HG02798 (cell line): Measurements from ENCODE around the gene GASK1A.

Experiments
- ATAC-seq: cut with Tn5 transposase; IDR thresholded peaks from one replicate; pipeline ENCODE4 v1.9.1; 2021; ENCODE audit warnings: mild to moderate bottlenecking; ENCODE audit not compliant: unreplicated experiment, poor library complexity

Gene GASK1A

GRCh38 chr3:43079536-43080332 lies 100.6 kb downstream of the GASK1A start:
- no peak for ATAC-seq

- ATAC-seq, result no peak
Observed at GRCh38 chr3:43080726-43081568, 101.8 kb downstream of the GASK1A start.

DNA sequence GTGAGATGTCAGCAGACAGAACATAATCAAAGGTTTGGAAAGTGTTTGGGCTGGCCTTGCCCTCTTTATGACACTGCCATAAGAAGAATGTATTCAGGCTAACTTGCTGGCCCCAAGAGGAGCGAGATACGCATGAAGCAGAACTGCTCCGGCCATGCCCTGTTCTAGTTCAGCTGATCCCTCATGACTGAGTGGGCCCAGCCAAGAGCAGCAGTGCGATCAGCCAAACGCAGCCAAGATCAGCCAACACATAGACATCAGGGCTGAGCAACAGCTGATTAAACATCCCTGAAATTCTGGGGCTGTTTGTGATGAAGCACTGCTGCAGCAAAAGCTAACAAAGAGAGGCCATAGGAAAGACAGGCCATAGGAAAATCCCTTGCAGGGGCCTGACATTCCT lies 102.7 kb downstream of the GASK1A start:
- ATAC-seq, result no peak

- ATAC-seq, result no peak
Observed at GRCh38 chr3:43082457-43082856, 103.3 kb downstream of the GASK1A start.

- no peak for ATAC-seq
Observed at GRCh38 chr3:43086460-43087165, 107.5 kb downstream of the GASK1A start.

- ATAC-seq, result no peak
Observed at GRCh38 chr3:43087249-43087776, 108.2 kb downstream of the GASK1A start.

- ATAC-seq, result no peak
Observed at GRCh38 chr3:43089081-43089480, 110.0 kb downstream of the GASK1A start.

GRCh38 chr3:43090238-43090637 lies 111.1 kb downstream of the GASK1A start:
- ATAC-seq, result no peak

- ATAC-seq, result no peak
Observed at GRCh38 chr3:43091481-43091880, 112.4 kb downstream of the GASK1A start.

DNA sequence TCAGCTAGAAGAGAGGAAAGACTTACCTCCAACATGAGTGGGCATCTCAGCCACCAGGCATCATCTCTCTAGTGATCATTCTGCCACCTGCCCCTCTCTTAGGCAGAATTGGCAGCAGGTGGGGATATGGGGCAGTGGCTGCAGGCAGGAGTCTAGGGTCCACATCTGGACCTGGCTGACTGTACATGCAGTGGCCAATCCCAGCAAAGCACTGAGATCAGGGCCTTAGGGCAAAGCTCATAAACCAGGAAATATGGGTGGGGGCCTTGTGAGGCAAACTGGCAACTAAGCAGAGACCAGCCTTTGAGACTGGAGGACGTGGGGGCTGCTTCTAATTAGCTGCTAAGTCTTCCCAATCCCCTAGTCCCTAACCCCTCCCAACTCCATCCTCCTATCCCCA lies 113.9 kb downstream of the GASK1A start:
- ATAC-seq, result no peak

- no peak for ATAC-seq
Observed at GRCh38 chr3:43093974-43094373, 114.9 kb downstream of the GASK1A start.

DNA sequence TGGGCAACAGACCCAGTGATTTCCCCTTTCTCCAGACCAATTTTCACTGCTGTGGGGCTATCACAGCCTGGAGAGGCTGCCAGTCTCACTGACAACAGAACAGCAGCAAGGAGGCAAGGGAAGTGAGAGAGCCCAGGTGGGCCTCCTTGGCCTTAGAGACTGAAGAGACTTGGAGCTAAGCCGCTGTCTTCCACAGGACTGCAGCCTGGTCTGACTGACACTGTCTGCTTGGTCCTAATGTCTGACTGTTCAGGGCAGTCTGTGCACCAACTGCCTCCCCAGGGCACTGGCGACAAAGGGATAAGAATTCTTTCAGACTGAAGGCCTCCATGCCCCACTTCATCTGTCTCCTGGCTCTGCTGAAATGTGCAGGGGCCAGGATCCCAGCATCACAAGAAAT lies 115.3 kb downstream of the GASK1A start:
- ATAC-seq, result no peak

DNA sequence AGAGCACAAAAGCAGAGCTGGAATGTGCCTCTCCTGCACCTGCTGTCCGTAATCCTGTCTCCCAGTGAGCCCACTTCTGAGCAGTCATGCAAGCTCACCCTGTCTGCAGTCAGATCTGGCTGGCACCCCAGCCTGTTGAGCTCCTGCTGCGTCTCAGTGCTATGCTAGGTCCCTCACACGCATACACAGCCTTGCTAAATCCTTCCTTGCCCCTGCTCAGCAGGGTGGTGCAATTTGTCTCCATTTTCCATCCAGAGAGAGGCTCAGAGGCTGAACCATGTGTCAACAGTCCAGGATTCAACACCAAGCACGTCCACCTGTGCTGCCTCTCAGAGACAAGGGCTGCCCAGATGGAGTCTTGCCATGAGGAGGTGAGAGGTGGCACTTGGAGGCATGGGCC lies 115.7 kb downstream of the GASK1A start:
- no peak for ATAC-seq

GRCh38 chr3:43095370-43095769 lies 116.3 kb downstream of the GASK1A start:
- ATAC-seq, result no peak

- no peak for ATAC-seq
Observed at GRCh38 chr3:43096761-43097160, 117.7 kb downstream of the GASK1A start.

GRCh38 chr3:43097400-43098080 lies 118.4 kb downstream of the GASK1A start:
- ATAC-seq, result no peak

DNA sequence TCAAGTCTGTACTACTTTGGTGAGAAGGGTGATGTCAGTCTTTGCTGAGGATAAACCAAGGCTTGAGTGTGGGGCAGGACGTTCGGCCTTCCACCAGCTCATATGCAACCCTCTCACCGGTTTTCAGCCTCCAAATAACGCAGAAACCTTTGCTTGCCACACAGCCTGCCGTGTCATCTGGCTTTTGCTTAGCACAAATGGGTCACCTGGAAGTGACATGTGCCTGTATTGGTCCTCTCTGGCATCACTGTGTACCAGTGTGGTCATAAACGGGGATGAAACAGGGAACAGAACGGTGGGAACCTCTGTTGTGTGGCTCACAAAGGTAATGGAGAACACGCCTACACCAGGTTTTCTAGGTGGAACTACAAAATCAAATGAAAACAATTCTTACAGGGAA lies 119.7 kb downstream of the GASK1A start:
- no peak for ATAC-seq

- ATAC-seq, result no peak
Observed at GRCh38 chr3:43102773-43103480, 123.8 kb downstream of the GASK1A start.

DNA sequence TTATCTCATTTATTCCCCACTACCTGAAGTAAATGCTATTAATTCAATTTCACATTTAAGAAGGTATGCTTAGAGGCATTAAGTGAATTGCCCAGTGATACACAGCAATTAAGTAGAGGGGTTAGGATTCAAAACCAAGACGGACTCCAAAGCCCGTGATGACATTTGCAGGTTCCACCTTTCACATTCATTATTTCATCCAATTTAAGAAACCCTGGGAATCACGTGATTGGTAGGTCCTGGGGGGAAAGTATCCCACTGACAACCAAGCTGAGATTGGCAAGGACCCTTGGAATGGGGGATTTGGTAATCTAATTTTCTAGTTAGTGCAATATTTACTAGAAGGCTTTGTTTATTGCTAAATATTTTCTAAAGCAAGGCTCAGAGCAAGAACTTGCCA lies 124.9 kb downstream of the GASK1A start:
- ATAC-seq, result no peak
